ENCODE results near the gene CLBA1.

CLBA1 gene

DNA sequence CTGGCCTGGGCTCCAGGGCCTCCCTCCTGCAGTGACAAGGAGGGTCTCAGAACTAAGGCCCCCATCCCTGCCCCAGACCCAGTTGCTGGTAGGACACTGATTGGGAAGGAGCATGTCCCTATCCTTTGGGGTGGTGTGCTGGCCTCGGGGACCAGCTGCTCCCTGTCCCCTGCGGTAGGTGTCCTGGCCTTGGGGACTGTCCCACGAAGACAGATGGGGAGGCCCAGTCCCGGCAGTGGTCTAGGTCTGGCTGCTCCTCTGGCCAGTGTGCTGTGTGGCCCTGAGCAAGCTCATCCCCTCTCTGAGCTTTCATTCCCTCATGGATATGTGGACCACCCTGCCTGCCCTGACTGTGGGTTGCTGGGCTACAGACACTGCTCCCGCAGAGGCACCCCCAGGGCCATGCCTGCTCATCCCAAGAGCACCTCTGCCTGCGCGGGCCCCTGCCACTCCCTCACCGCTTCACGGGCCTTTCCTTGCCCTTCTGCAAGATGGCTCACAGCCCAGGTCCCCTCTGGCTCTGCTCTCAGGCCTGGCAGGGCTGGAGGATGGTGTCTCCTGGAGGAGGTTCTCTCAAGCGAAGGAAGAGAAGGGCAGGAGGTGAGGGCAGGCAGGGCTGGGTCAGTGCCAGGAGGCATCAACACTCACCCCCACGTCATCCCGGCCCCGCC, 19.9 kb upstream of the CLBA1 start:
- Histone ChIP-seq H3K27me3 (replicated peaks; ENCODE audit: control insufficient read depth, insufficient read depth, low read length) (peaks cover 3% of the 10 kb centered on the region), H3K4me3 (replicated peaks; ENCODE audit: low read depth, low read length) (no peak overlapping the region), H3K36me3 (ENCODE audit: control insufficient read depth, insufficient read depth, low read length) (no peaks in the 10 kb centered on the region)
- TF ChIP-seq, protein P1, sequence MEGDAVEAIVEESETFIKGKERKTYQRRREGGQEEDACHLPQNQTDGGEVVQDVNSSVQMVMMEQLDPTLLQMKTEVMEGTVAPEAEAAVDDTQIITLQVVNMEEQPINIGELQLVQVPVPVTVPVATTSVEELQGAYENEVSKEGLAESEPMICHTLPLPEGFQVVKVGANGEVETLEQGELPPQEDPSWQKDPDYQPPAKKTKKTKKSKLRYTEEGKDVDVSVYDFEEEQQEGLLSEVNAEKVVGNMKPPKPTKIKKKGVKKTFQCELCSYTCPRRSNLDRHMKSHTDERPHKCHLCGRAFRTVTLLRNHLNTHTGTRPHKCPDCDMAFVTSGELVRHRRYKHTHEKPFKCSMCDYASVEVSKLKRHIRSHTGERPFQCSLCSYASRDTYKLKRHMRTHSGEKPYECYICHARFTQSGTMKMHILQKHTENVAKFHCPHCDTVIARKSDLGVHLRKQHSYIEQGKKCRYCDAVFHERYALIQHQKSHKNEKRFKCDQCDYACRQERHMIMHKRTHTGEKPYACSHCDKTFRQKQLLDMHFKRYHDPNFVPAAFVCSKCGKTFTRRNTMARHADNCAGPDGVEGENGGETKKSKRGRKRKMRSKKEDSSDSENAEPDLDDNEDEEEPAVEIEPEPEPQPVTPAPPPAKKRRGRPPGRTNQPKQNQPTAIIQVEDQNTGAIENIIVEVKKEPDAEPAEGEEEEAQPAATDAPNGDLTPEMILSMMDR (IDR thresholded peaks at IDR 0.05; ENCODE audit: insufficient read depth, low read length, poor library complexity, severe bottlenecking) = no peak
- no peak for DNase-seq (ENCODE audit: extremely low read depth, insufficient read length)

DNA sequence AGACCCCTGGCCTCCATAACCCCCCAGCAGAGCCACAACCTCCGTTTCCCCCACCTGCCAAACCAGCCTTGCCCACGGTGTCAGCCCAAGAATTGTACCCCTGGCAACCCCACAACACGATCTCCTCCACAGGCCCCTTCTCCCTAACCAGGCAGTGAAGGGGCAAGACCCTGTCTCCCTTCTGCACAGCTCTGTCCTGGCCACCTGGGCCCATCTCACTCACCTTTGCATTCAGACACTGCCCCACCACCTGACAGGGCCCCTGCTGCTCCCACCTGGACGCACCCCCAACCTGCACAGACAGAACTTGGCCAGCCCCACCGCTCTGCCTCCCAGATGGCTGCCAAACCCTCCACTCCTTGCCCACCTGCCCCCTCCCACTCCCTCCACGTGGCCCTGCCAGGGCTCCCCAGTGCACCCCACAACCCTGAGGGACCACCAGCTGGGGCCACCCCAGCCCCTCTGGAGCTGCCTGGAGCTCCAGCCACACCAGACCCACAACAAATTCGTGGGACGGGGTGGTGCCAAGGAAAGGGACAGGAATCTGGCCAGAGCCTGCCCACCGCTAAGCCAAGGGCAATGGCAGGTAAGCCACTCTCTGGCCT, 19.2 kb upstream of the CLBA1 start:
- DNase-seq (ENCODE audit: extremely low read depth, insufficient read length) = no peak

DNA sequence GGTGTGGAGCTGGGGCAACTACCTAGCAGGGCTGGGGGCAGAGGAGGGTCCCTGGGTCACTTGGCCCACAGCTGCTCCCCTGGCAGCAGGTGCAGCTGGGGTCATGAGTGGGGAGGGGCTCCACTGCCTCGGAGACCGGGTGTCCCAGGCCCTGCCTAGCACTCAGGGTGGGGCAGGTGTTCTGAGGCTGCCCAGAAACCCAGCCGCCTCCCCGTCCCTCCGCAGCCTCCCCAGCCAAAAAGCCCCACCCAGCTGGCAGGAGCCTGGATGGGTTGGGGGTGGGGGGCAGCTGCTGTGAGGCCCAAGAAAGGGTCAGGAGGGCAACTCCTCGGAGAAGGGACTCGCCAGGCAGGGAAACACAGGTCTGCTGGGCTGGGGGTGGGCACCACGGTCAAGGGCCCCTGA, 18.6 kb upstream of the CLBA1 start:
- H3K36me3 ChIP-seq (ENCODE audit: control insufficient read depth, insufficient read depth, low read length) = no peaks in the 10 kb centered on the region
- H3K27me3 ChIP-seq (replicated peaks; ENCODE audit: control insufficient read depth, insufficient read depth, low read length) = peaks cover 3% of the 10 kb centered on the region
- TF ChIP-seq, protein P1 (IDR thresholded peaks at IDR 0.05; ENCODE audit: insufficient read depth, low read length, poor library complexity, severe bottlenecking) = no peak
- DNase-seq (ENCODE audit: extremely low read depth, insufficient read length) = no peak
- H3K4me3 ChIP-seq (replicated peaks; ENCODE audit: low read depth, low read length) = no peak overlapping the region

More for the DNA sequence above, 19.2 kb upstream of the CLBA1 start:
- Histone ChIP-seq H3K27me3 (replicated peaks; ENCODE audit: control insufficient read depth, insufficient read depth, low read length) (peaks cover 3% of the 10 kb centered on the region), H3K4me3 (replicated peaks; ENCODE audit: low read depth, low read length) (no peak overlapping the region), H3K36me3 (ENCODE audit: control insufficient read depth, insufficient read depth, low read length) (no peaks in the 10 kb centered on the region)
- TF ChIP-seq, protein P1 (IDR thresholded peaks at IDR 0.05; ENCODE audit: insufficient read depth, low read length, poor library complexity, severe bottlenecking) = no peak

DNA sequence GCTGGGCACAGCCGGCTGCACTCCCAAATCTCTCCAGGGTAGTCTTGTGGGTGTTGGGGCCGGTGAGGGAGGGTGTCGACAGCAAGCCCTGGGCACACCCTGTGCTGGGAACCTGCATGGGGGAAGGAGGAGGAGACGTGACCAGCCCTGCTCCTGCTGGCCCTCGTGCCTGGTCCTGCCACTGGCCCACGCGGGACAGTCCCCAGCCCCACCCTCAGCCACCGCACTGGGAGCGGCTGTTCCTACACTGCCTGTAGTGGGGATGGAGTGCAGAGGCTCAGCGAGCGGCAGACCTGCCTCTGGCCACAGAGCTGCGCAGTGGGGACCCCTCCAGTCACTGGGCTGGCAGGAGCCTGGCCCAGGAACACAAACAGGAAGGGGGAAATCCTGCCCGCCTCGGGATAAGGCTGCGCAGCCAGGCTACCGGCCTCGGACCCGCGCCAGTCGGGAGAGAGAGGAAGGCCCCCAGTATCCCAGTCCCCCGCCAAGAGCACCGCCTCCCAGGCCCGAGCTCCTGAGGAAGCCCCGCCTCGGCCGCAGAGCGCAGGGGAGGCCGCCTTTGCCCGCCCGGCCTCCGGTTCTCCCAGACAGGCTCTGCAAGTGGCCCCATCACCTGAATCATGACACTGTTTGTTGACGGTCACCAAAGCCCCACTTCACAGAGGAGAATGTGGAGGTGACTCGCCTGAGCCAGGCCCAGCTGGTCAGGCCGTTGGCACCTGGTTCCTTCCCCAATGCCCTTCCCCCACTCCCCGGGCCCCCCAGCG, 18.0 kb upstream of the CLBA1 start:
- TF ChIP-seq, protein P1 (IDR thresholded peaks at IDR 0.05; ENCODE audit: insufficient read depth, low read length, poor library complexity, severe bottlenecking) = no peak
- peaks cover 1% of the 10 kb centered on the region for H3K27me3 ChIP-seq (replicated peaks; ENCODE audit: control insufficient read depth, insufficient read depth, low read length)
- DNase-seq (ENCODE audit: extremely low read depth, insufficient read length) = no peak
- no peak overlapping the region for H3K4me3 ChIP-seq (replicated peaks; ENCODE audit: low read depth, low read length)
- H3K36me3 ChIP-seq (ENCODE audit: control insufficient read depth, insufficient read depth, low read length) = no peaks in the 10 kb centered on the region

DNA sequence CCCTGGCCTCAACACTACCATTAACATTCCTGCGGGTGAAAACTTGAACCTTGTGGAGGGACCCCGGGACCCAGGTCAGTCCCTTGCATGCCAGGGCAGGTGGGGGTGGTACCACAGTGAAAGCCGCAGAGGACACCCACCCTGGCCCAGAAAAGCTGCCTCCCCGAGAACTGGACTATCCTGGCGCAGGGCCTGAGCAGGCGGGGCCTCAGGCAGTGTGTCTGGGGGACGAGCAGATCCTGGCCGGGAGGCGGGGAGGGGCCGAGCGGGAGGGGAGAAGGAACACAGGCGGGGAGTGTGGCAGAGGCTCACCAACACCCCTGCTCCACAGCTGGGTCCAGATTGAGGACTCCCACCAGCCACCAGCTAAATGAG, 17.4 kb upstream of the CLBA1 start:
- Histone ChIP-seq H3K4me3 (replicated peaks; ENCODE audit: low read depth, low read length) (no peak overlapping the region), H3K27me3 (replicated peaks; ENCODE audit: control insufficient read depth, insufficient read depth, low read length) (peaks cover 1% of the 10 kb centered on the region), H3K36me3 (ENCODE audit: control insufficient read depth, insufficient read depth, low read length) (no peaks in the 10 kb centered on the region)
- DNase-seq (ENCODE audit: extremely low read depth, insufficient read length) = no peak
- TF ChIP-seq, protein P1 (IDR thresholded peaks at IDR 0.05; ENCODE audit: insufficient read depth, low read length, poor library complexity, severe bottlenecking) = no peak
